PC-9 (cell line): ENCODE measurements around the gene PCDH9.

ENCODE experiments used
- CTCF ChIP-seq: fragments of 200-600 bp; sonication (generic); conservative IDR thresholded peaks from 2 replicates; pipeline ENCODE4 v1.6.1; 2017; ENCODE audit warnings: mixed run types, antibody characterized with exemption, mild to moderate bottlenecking, moderate library complexity
- EZH2 ChIP-seq: fragments of 200-600 bp; sonication (generic); IDR thresholded peaks from 2 replicates; pipeline ENCODE4 v1.8.0; 2017; ENCODE audit warnings: antibody characterized with exemption, low read depth

GRCh38 chr13:67156723-67157060, 73.4 kb downstream of the PCDH9 start:
- TF ChIP-seq CTCF: no peak
- TF ChIP-seq EZH2: no peak
